HG02938 (cell line): Measurements from ENCODE around the gene PRCC.
"Not testable (repeated sequence)": the region's sequence is repeated elsewhere in the genome, so short reads cannot be mapped to it uniquely, and the experiment has no call there.

Source experiments
- ATAC-seq: cut with Tn5 transposase; IDR thresholded peaks from one replicate; pipeline ENCODE4 v1.9.1; 2021; ENCODE audit warnings: mild to moderate bottlenecking, moderate library complexity; ENCODE audit not compliant: unreplicated experiment

PRCC gene

DNA sequence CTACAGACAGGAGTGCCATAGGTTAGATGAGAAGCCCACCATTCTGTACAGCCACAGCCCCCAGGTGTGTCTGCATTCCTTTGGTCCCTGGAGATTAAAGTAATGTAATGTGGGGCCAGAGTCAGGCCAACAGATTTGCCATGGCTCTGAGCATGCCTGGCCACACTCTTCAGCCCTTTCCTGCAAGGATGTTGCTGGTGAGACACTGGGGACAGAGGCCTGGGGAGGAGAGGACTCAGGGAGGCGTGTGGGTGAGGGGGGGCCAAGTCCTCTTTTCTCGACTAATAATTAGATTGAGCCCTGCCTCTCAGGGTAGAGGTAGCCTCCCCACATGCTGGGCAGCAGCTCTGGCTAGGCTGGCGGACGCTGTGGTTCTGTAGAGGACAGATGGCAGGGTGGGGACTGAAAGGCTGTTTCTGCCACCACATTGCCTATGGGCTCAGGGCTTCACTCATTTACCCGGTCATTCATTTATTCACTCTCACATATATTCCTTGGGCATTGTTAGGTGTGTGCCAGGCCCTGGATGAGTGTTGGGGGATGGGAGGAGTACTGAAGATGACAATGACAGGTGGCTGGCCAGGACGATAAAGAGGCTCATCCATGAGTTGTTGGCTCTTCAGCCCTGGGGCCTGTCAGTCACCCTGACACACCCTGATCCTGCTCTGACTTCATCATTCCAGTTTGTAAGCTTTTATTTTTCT lies 7.1 kb upstream of the PRCC start:
- ATAC-seq: no peak

DNA sequence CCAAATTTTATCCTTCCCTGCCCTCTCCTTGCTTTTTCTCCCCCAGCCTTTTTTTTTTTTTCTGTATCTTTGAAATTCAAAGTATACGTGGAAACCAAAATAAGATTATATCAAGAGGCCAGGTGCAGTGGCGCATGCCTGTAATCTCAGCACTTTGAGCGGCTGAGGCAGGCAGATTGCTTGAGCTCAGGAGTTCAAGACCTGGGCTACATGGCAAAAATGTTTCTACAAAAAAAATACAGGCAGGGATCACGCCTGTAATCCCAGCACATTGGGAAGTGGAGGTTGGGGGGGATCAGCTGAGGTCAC lies 6.6 kb upstream of the PRCC start:
- ATAC-seq: no peak

DNA sequence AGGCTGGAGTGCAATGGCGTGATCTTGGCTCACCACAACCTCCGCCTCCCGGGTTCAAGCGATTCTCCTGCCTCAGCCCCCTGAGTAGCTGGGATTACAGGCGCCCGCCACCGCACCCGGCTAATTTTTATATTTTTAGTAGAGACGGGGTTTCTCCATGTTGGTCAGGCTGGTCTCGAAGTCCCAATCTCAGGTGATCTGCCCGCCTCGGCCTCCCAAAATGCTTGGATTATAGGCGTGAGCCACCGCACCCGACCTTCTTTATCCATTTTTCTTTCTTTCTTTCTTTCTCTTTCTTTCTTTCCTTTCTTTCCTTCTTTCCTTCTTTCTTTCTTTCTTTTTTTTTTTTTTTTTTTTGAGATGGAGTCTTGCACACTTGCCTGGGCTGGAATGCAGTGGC lies 2.2 kb upstream of the PRCC start:
- not testable (repeated sequence) for ATAC-seq

DNA sequence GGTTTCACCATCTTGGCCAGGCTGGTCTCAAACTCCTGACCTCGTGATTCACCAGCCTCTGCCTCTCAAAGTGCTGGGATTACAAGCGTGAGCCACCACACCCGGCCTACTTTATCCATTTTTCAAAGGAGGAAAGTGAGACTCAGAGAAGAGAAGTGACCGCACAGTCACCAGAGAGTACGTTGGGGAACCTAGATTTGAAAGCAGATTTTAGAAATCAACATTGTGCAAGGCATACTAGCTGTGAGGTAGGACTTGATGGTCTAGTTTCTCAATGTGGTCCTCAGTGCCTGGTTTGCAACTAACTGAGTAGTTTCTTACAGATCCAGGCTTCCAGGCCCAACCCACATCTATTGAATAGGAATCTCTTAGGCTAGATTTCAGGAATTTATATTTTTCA lies 1.7 kb upstream of the PRCC start:
- no peak for ATAC-seq

DNA sequence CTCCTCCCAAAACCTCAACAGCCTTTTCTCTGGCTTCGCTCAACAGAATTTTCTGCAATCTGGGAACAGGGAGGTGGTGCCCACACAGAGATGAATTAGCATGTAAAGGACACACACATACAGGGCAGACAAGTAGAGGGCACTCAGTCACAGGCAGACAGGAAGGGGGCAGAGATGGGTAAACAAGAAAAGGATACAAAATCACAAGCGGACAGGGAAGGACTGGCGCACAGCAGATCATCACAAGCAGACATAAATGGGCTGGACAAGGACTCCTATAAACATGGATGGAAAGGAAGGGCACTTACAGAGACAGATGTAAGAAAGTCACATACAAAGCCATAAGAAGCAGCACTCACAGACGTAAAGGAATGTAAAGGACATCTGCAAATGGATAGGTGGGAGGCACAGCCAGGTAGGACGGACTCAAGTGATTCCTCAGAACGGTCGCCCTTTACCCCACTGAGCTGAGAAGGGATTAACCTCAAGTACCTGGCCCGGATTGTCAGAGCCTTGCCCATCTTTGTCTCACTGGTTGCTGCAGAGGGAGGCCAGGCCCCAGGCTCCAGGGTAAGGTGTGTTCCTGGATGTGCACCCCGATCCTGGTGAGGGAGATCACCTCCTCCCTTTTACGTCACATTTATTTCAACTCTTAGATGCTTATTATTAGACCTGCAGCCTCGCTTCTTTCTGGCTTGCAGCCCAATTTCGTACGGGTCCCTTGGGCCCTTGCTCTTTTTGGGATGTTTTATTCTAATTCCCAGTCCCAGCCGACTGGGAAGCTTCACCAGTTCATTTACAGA lies 836 bp upstream of the PRCC start:
- peak; percentile 15 for ATAC-seq

DNA sequence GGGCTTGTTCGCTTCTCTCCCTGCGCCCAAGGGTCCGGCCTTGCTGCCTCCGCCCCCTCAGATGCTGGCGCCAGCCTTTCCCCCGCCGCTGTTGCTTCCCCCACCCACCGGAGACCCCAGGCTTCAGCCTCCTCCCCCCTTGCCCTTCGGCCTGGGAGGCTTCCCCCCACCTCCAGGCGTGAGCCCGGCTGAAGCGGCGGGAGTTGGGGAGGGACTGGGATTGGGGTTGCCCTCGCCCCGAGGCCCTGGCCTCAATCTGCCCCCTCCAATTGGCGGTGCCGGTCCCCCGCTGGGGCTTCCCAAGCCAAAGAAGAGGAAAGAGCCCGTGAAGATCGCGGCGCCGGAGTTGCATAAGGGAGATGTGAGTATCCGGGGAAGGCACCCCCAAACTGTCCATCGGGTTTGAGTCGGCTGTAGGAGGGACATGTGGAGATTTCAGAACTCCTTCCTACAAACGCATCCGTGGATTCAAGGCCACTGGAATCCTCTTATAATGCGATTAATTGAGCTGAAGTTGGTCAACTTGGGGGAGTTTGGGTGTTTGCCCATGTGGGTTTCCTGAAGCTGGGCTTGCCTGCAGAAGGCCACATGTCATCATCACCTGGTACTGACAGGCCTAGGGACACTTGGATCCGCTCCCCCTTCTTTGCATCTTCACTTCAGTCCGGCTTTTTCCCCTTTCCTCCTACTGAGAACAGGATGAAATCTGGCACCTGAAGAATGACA lies 707 bp downstream of the PRCC start:
- ATAC-seq: no peak

DNA sequence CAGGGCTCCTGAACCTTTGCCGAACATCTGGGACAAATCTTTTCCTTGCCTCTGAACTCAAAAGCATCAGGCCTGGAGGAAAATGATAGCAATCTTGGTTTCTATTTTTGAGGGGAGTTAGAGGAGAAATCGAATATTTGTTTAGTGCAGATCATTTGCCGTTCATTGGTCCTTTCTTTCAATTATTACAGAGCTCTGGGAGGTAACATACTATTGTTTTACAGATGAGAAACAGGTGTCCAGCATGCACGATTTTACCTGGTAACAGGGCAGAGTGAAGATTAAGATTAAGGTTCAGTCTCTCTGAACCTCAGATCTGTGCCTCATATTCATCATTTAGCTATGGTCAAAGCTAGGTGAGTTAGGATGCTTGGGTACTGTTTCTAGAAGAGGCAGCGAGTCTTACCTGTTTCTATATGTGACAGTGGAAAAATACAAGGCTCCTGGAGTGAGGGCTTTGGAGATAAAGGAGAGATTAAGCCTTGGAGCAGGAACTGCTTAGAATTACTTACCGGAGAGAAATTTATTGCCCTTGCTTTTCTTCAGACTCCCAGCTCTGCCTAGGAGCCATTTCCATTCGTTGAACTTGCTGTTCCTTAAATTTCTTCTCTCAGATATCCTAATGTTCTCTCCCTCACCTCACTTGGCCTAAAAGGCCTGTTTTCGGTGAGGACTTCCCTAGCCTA lies 1.4 kb downstream of the PRCC start:
- no peak for ATAC-seq

DNA sequence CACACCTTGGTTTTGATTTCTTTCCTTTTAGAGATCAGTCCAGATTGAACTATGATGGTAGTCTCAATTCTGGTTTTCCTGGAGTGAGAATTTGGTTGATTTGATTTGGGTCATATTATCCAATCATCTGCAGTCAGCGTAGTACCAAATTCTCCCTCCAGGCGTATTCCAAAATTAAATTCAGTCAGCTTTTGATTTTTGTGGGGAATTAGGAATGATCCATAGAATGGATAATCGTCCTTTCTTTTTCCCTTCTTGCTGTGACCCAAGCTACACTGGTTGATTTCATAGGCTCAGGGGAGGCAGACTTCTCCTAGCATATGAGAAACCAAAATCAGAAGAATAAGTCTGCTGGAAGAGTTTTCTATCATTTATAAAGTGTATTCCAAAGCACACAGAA lies 4.9 kb downstream of the PRCC start:
- no peak for ATAC-seq

DNA sequence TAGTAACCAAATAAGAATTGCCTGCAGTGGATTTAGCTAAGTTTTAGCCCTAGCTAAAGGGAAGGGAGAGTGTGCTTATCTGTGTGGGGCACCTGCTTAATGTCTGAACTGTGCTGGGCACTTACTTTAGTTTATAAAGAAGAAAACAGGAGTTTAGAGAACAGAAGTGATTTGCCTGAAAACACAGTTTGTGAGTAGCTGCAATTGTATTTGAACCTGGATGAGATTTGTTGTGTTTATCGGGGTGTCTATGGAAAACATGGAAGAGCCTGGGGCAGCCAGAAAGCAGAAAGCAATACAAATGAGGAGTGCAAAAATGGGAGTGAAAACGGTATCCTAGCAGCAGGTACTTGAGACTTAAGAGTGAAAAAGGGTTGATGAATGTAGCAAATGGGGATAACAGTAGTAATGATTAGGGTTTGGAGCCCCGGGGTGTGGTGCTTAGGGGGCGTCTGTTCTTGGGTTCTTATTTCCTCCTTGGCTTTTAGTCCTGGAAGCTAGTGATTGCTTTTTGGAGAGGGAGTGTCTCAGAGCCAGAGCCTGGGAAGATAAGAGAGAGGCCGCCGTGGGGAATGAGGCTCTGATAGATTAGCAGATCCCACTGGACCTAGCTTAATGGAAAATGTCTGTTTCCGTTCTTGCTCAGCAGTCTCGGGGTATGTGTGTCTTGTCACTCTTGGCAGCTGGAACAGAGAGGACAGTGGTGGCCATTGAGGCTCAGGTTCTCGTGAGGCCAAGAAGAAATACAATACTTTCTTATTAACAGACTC lies 5.6 kb downstream of the PRCC start:
- no peak for ATAC-seq

DNA sequence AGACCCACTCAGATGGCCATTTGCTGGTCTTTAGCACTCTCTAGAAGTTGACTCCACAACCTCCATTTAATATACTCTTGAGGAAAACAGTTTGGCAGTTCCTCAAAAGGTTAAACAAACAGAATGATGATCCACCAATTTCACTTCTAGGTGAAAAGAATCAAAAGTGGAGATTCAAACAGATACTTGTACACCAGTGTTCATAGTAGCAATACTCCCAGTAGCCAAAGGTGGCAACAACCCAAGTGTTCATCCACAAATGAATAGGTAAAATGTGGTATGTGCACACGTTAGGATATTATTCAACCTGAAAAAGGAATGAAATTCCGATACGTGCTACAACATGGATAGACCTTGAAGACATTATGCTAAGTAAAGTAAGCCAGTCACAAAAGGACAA lies 6.3 kb downstream of the PRCC start:
- ATAC-seq: no peak

DNA sequence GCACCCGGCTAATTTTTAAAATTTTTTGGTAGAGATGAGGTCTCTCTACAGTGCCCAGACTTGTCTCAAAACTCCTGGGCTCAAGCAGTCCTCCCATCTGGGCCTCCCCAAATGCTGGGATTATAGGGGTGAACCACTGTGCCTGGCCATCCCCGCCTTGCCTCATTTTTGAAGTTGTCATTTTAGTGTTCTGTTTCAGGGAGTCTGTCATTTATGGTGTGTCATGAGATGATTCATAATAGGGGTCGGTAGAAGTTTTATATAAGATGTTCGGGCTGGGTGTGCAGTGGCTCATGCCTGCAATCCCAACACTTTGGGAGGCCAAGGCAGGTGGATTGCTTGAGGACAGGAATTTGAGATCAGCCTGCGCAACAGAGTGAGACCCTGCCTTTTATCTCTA lies 8.5 kb downstream of the PRCC start:
- no peak for ATAC-seq

DNA sequence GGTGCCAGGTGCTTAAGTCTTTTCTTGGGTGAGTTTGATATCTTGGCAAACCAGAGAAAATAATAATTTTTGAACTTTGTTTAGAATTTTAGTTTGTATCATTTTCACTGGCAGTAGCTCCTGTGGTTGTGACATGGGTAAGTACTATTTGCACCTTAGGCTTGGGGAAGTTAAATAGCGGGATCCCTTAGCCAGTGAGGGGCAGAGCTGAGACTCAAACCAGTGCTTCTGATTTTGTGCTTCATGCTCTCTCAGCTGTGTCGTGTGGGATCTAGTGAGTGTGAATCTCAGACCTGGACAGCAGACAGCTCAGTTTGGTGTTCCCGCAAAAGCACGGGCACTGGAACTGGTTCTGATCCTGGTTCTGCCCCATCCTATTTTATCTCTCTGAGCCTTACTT lies 9.6 kb downstream of the PRCC start:
- no peak for ATAC-seq

DNA sequence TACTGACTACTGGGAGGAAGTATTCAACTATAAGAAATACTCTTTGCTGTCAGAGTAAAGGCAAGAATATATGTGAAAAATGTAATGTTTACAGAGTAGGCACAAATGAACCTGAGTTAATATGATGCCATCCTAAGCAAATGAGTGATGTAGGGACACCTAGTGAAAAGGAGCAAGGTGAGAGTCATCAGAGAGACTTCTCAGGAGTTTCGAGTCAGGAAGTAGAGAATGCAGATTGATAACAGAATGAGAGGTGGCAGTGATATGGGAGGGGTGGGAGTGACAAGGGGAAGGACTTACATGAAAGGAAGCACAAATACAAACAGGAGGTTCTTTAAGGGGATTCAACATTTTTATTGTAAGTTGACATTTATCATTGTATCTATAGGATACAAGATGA lies 10.2 kb downstream of the PRCC start:
- no peak for ATAC-seq

DNA sequence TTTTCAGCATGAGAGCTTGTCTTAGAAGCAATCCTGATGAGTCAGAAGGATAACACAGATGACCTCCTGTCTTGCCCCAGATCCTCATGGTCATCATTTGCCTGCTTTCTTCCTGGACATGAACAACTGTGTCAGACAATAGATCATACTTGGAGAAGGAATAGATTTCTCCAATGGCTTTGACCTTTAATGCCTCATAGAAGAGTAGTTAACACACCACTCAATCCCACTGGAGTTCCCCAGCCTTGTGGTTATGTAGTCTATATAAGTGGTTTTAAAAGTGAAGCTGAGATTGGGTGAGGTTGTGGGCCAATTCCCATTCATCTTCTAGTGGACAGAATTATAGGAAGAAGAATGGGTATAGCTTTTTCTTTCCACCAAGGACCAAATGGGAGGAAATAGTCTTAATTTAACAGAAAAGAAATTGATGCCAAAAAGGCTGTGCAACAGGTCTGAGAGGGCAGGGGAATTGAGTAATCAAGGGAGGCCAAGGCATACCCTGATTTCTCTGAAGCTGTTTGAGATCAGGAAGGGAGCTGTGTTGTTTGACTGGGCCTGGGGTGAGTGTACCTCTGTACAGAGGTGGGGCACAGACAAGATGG lies 14.4 kb downstream of the PRCC start:
- ATAC-seq: no peak

DNA sequence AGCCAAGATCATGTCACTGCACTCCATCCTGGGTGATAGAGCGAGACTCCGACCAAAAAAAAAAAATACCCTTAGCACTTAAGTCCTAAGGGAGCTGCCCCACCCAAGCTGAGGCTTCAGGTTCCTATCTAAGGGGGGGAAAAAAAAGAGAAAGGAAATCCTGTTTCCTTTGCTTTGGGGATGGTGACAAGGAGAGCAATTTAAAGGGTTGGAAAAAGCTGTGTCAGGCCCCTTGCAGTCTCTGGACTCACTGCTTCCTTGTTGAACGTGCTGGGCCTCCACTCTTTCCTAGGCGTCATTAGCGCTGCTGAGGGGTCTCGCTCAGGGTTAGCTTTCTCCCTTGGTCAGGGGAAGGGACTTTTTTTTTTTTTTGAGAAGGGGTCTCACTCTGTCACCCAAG lies 18.1 kb downstream of the PRCC start:
- ATAC-seq: no peak

DNA sequence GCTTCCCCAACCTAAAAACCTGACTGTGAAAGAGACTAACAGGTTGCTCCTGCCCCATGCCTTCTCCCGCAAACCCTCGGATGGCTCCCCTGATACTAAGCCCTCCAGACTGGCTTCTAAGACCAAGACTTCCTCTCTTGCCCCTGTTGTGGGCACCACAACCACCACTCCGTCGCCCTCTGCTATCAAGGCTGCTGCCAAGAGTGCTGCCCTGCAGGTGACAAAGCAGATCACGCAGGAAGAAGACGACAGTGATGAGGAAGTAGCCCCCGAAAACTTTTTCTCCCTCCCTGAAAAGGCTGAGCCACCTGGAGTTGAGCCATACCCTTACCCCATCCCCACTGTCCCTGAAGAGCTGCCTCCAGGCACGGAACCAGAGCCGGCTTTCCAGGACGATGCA lies 19.3 kb downstream of the PRCC start:
- ATAC-seq: no peak

DNA sequence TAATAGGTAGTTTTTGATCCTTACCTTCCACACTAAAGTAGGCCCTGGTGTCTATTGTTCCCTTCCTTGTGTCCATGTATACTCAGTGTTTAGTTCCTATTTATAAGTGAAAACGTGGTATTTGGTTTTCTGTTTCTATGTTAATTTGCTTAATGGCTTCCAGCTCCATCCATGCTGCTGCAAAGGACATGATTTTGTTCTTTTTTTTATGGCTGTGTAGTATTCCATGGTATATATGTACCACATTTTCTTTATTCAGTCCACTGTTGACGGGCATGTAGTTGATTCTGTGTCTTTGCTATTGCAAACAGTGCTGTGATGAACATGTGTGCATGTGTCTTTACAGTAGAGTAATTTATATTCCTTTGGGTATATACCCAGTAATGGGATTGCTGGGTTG lies 20.8 kb downstream of the PRCC start:
- no peak for ATAC-seq

DNA sequence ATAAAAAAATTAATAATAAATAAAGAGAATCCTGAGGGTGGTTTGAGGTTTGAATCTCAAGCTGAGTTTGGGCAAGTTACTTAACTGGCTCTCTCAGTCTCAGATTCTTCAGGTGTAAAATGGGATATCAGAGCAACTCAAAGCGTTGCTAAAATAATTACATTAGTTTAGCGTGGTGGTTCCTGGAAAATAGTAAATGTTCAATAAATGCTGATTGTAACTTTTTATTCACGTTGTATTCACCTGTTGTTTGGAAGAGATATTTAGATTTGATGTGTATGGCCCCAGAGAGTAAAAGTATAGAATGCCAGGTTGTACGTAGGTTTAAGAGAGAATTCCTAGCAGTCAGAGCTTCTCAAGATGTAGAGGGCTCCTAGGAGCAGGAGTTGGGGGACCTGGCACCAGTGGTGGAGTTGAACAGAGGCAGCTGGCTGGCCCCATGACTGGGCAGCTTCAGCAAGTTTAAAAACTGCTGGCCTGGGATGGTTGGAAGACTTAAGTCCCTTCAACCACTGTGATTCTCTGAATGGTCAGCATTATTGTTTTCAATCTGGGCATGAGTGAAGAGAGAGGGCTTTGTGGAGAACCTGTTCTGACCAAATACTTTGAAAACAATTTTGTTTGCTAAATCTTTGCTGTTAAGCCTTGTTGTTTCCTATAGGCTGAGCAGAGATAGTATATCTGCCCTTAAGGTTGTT lies 22.4 kb downstream of the PRCC start:
- no peak for ATAC-seq

DNA sequence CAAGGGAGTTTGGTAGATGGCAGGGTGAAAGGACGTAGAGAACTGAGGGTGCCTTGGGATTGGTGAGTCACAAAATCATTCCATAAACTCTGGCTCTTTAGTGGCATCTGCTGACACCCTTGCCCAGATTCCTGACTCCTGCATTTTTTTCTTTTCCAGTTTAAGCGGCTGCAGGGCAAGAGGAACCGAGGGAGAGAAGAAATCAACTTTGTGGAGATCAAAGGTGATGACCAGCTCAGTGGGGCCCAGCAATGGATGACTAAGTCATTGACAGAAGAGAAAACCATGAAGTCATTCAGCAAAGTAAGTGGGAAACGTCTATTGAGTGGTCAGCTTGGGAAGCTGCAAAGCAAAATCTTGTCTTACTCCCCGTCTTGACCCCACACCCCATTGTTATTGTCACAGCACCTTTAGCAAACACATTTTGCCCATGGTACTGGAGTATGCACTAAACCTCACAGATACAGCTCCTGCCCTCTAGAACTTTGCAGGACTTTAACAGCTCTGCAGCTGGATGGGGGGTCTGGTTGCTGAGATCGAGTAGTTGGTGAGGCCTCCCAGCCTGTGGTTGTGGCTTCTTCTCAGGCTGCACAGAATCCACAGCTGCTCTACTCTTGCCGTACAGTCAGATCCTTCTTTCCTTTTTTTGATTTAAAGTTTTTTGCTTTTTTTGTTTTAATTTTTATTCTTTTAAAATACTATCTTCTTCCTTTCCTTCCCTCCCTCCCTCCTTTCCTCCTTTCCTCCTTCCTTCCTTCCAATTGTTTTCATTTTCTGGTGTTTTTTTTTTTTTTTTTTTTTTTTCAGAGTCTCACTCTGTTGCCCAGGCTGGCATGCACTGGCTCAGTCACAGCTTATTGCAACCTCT lies 27.4 kb downstream of the PRCC start:
- ATAC-seq: no peak
